Mesodermal cell (in vitro differentiated cells): ENCODE results near the gene MRPL16.

Experiments used
- H3K27ac ChIP-seq: 2 replicates; pipeline ENCODE4 v1.7.0; 2013; ENCODE audit warnings: mild to moderate bottlenecking, low read depth, low read length, moderate library complexity; ENCODE audit not compliant: severe bottlenecking
- H3K36me3 ChIP-seq: 2 replicates; pipeline ENCODE4 v1.7.1; 2013; ENCODE audit warnings: mild to moderate bottlenecking, low read length, moderate library complexity; ENCODE audit not compliant: control insufficient read depth, insufficient read depth
- H3K4me1 ChIP-seq: one replicate; pipeline ENCODE4 v1.7.1; 2013; ENCODE audit warnings: mild to moderate bottlenecking, low read length; ENCODE audit not compliant: insufficient read depth, control insufficient read depth, poor library complexity, severe bottlenecking
- H3K4me3 ChIP-seq: 2 replicates; pipeline ENCODE4 v1.7.0; 2013; ENCODE audit warnings: low read length, control low read depth, mild to moderate bottlenecking; ENCODE audit not compliant: insufficient read depth, poor library complexity, severe bottlenecking; ENCODE audit errors: extremely low read depth
- H3K9me3 ChIP-seq: 2 replicates; pipeline ENCODE4 v1.7.1; 2013; ENCODE audit warnings: mild to moderate bottlenecking, low read length, moderate library complexity; ENCODE audit not compliant: control insufficient read depth
- WGBS, 2 experiments: methylation state at CpG; one replicate each; pipeline ENCODE4 v1.1.5; 2013; ENCODE audit warnings: missing lambda C conversion rate in 2 of 2; ENCODE audit not compliant: insufficient coverage in 2 of 2; 5-methylcytosine and 5-hydroxymethylcytosine counted together

The MRPL16 gene

DNA sequence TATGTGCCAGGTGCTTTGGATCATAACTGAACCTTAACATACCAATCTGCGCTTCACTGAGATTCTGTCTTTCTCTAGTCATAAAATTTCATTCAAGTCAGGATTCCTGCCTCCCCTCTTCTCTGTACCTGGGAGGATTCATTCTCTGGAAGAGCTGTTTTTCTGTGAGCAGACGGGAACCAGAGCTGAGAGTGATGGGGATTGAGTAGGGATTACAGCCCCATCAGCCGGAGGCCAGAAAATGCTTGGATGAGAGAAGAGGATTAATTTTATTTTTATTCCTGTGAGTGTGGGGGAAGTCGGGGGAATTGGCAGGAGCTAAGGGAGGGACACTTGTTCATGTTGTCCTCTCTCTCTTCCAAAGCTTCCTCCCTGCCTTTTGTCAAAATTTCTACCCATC, 50.7 kb downstream of the MRPL16 start:
- Histone ChIP-seq H3K9me3 (no peaks in the 10 kb centered on the region), H3K36me3 (peaks cover 42% of the 10 kb centered on the region), H3K27ac (no peak overlapping the region), H3K4me1 (peaks cover 4% of the 10 kb centered on the region), H3K4me3 (no peak overlapping the region)
- 83% methylated on average over 1 of the region's 4 CpGs; no CpG with 5 or more reads in 1 of the 2 experiments for WGBS, 2 experiments

DNA sequence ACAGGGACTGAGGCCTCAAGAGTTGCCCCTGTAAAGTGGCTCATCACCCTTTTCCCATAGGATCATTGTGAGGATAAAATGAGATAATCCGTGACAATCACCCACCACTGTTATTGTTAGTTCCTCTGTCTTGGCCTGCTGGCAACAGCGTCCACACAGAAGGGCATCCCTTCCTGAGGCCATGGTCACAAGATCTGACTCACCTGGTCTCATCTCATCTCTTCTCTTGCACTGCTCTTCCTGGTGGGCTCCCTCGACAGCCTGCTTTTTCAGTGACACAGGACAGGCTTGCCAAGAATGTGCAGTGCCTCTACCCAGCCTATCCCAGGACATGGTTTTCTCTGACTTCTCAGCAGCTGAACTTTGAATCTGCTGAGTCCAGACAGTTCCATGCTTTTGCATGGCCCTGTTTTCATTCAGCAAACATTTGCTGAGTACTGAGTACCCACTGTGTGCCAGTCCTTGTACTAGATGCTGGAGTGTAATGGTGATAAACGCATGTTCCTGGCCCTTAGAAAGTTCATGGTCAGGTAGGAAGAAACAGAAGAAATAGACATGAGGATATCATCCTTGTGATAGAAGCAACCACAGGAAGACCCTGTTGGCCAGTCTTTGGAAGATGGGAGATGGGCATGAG, 52.1 kb downstream of the MRPL16 start:
- WGBS, 2 experiments: 88 to 93% methylated on average over 3 to 4 of the region's 4 CpGs
- Histone ChIP-seq H3K27ac (no peak overlapping the region), H3K9me3 (no peaks in the 10 kb centered on the region)

DNA sequence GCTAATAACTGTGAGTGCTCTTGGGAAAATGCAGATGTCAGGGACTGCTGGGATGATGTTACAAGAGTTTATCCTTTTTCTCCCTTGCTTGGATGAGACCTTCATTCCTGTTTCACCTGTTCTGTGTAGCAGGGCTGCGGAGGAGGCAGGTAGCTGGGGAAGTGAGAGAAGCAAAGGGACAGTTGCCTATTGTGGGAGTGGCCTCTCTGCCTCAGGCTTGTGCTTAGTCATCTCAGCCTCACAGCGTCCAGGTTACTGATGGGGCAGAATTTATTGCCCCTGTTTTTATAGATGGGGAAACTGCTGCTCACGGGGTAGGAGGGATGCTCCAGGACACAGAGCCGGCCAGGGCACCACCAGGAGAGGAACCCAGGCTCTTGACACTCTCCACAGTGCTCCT, 53.7 kb downstream of the MRPL16 start:
- H3K4me1 ChIP-seq: peaks cover 4% of the 10 kb centered on the region
- H3K36me3 ChIP-seq: peaks cover 27% of the 10 kb centered on the region
- H3K4me3 ChIP-seq: peak overlapping the region; percentile 85
- no peak overlapping the region for H3K27ac ChIP-seq
- 60 to 68% methylated on average over 2 to 3 of the region's 4 CpGs for WGBS, 2 experiments
- no peaks in the 10 kb centered on the region for H3K9me3 ChIP-seq

More for the DNA sequence above, 52.1 kb downstream of the MRPL16 start:
- Histone ChIP-seq H3K4me3 (no peak overlapping the region), H3K36me3 (peaks cover 42% of the 10 kb centered on the region), H3K4me1 (peaks cover 4% of the 10 kb centered on the region)

DNA sequence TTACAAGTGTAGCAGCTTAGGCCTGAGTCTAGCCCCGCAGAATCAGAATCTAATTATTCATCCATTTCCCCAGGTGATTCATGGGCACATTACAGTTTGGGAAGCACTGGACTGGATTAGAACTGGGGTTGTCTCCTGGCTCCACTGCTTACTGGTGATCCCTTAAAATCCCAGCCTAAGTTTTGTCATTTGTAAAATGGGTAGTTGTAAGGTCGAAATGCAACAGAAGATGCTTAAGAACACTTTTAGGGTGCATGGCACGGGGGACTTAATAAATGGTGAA, 54.1 kb downstream of the MRPL16 start:
- 63 to 79% methylated on average over 2 to 3 of the region's 3 CpGs for WGBS, 2 experiments

More for the DNA sequence above, 54.1 kb downstream of the MRPL16 start:
- Histone ChIP-seq H3K9me3 (no peaks in the 10 kb centered on the region), H3K27ac (peak overlapping the region; percentile 94), H3K36me3 (peaks cover 26% of the 10 kb centered on the region), H3K4me3 (peak overlapping the region; percentile 85), H3K4me1 (peaks cover 4% of the 10 kb centered on the region)
